ENCODE measurements around the gene SKI.

The SKI gene

DNA sequence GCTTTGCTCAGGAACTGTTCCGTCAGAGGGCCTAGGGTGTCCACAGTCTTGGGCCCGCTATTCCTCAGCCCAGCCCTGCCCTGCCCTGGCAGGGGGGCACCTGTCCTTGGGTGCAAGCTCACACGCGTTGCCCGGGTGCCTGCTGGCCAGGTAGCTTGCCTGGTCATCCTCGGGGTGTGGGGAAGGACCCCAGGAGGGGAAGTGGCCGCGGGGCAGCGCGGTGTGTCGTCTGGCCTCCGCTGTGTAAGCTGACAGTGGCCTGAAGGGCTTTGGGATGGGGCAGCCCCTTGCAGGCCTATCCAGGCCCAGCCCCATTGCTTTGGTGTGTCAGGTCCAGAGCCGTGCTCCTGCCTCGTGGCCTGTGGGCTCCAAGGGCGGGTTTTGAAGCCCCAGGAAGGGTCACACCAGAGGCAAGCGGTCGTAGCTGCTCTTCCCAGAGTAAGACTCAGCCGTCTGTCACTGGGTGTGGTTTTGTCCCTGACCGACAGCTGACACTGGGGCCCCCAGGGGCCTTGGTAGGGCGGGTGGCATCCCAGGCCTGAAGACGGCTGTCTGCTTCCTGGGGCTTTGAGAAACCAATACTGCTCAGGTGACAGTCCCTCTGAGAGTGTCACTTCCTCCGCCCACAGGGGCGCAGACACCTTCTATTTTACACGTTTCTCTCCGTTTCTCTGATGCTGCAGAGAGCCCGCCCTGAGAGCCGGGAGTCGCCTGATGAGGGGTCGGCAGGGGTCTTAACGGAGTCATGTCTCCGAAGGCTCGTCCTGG, 72.1 kb downstream of the SKI start:
- Mint-ChIP-seq H3K27me3 (ENCODE audit: low read depth) (no peaks in the 10 kb centered on the region), H3K36me3 (ENCODE audit: low read depth) (peaks cover 4% of the 10 kb centered on the region), H3K4me1 (peaks cover 28% of the 10 kb centered on the region), H3K4me3 (no peak overlapping the region), H3K27ac (no peak overlapping the region), H3K9me3 (no peaks in the 10 kb centered on the region)
- TF ChIP-seq, protein P1, sequence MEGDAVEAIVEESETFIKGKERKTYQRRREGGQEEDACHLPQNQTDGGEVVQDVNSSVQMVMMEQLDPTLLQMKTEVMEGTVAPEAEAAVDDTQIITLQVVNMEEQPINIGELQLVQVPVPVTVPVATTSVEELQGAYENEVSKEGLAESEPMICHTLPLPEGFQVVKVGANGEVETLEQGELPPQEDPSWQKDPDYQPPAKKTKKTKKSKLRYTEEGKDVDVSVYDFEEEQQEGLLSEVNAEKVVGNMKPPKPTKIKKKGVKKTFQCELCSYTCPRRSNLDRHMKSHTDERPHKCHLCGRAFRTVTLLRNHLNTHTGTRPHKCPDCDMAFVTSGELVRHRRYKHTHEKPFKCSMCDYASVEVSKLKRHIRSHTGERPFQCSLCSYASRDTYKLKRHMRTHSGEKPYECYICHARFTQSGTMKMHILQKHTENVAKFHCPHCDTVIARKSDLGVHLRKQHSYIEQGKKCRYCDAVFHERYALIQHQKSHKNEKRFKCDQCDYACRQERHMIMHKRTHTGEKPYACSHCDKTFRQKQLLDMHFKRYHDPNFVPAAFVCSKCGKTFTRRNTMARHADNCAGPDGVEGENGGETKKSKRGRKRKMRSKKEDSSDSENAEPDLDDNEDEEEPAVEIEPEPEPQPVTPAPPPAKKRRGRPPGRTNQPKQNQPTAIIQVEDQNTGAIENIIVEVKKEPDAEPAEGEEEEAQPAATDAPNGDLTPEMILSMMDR (IDR thresholded peaks at IDR 0.05; ENCODE audit: unreplicated experiment in 3 of 3): no peak

DNA sequence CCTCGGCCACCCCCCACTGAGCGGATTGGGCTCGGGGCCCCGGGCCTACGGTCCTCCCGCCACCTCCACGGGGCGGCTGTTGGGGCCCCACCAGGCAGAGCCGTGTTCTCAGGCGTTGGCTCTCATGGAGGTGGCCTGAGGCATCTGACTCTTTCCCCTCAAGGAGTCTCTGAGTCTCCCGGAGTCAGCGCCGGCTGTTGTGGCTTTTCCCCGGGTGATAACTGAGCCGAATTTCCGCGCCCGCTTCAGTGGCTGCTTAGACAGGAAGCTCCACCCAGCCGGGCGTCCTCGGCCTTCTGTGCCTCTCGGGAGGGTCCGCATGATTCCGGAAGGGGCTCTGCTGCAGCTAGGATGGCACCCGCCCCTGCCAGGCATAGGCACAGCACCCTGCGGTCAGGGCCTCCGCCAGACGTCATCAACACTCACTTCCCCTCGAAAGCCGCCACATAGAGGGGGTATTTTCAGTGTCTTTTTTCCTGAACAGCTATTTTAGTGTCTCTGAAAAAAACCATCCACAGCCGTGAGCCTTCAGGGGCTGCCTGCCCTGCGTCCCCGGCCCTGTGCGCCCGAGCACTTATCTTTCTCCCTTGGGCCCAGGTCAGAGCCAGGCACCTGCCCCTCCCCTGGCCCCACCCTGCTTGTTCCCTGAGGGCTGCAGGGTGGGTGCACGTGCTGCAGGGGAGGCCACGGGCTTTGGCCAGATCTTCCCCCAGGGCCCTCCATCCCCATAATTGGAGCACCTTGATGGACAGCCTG, 72.9 kb downstream of the SKI start:
- TF ChIP-seq, protein P1 (IDR thresholded peaks at IDR 0.05; ENCODE audit: unreplicated experiment in 3 of 3): no peak
- Mint-ChIP-seq H3K27me3 (ENCODE audit: low read depth) (no peaks in the 10 kb centered on the region), H3K36me3 (ENCODE audit: low read depth) (peaks cover 8% of the 10 kb centered on the region), H3K27ac (no peak overlapping the region), H3K9me3 (no peaks in the 10 kb centered on the region), H3K4me1 (peaks cover 25% of the 10 kb centered on the region), H3K4me3 (no peak overlapping the region)

DNA sequence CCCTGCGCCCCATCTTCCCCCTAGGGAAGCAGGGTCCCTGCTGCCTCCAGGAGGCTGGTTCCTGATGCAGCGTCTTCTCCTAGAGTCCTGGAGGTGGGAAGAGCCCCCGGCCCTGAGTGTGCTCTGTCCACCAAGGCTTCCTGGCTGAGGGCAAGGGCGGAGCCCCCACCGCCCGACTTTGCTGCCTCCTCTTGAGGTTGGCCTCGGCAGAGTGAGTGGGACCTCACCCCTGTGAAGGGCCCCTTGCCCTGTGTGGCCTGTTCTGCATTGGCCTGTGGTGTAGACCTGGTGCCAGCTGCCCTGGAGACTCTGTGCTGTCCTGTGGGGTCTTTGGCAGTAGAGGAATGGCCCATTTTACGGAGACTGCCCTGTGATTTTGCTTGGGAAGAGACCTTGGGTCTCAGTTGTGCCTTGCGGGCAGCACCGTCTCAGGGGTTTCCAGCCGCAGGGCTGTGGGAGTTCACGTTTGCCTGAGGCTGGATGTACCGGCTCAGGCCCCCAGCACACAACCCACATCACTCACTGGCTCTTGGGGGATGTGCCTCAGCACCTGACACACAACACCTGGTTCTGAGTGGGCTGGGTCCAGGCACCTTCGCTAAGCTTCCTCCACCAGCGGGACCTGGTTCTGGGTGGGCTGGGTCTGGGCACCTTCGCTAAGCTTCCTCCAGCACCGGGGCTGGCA, 73.6 kb downstream of the SKI start:
- peaks cover 20% of the 10 kb centered on the region for H3K4me1 Mint-ChIP-seq

DNA sequence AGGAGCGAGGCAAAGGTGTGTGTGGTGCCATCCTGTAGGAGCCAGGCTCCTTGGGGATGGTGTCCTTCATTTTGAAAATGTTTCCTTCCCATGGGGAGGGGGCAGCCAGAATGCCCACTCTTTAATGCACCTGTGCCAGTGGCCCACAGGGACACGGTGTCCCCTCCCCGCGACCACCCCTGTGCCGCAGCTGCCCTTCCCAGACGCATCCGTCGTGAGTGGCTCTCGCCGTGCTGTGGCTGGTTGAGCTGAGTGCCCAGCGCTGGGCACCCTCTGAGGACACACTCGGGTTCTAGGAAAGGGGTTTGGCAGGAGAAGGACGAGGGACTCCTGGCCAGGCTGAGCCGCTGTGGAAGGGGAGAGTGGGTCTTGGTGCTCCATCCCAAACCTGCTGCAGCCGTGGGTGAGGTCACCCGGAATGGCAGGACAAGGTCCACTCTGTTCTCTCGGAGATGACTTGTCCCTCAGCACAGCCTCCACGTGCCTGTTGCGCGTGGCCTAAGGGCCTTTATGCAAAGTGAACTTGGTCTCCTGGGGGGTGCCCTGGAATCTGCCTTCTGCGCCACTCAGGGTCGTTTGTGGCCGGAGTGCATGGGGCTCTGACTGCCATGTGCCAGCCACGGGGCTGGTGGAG, 74.3 kb downstream of the SKI start:
- Mint-ChIP-seq H3K27me3 (ENCODE audit: low read depth) (no peaks in the 10 kb centered on the region), H3K4me3 (no peak overlapping the region), H3K36me3 (ENCODE audit: low read depth) (peaks cover 13% of the 10 kb centered on the region), H3K27ac (no peak overlapping the region), H3K9me3 (no peaks in the 10 kb centered on the region), H3K4me1 (peaks cover 19% of the 10 kb centered on the region)
- TF ChIP-seq, protein P1 (IDR thresholded peaks at IDR 0.05; ENCODE audit: unreplicated experiment in 3 of 3): no peak

More for the DNA sequence above, 73.6 kb downstream of the SKI start:
- no peak overlapping the region for H3K4me3 Mint-ChIP-seq
- TF ChIP-seq, protein P1 (IDR thresholded peaks at IDR 0.05; ENCODE audit: unreplicated experiment in 3 of 3): no peak
- no peaks in the 10 kb centered on the region for H3K9me3 Mint-ChIP-seq
- H3K27ac Mint-ChIP-seq: no peak overlapping the region
- peaks cover 9% of the 10 kb centered on the region for H3K36me3 Mint-ChIP-seq (ENCODE audit: low read depth)
- no peaks in the 10 kb centered on the region for H3K27me3 Mint-ChIP-seq (ENCODE audit: low read depth)

DNA sequence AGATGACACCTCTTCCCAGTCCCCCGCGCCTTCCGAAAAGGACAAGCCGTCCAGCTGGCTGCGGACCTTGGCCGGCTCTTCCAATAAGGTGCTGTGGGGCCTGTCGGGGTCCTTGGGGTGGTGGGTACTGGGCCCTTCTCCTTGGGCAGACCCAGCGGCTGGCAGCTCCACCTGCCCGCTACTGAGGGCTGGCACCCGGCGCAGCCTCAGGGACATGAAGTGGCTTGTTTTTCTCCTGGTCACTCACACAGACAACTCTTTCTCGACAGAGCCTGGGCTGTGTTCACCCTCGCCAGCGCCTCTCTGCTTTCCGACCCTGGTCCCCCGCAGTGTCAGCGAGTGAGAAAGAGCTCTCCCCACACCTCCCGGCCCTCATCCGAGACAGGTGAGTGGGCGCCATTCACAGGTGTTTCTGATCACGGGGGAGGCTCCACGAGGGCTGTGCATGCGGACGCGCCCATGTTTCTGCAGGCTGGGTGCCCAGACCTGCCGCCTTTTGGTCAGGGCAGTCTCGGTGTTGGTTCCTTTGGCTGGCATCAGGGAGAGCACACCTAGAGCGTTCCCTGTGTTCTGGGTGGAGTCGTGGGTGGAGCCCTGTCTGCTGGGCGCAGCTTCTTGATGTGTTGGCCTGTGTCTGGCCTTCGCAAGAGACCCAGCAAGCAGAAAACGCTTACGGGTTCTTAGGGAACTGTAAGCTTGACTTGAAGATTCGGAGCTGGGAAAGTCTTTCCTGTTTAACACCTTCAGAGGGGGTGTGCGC, 75.1 kb downstream of the SKI start:
- H3K4me3 Mint-ChIP-seq: no peak overlapping the region
- peaks cover 21% of the 10 kb centered on the region for H3K36me3 Mint-ChIP-seq (ENCODE audit: low read depth)
- no peaks in the 10 kb centered on the region for H3K27me3 Mint-ChIP-seq (ENCODE audit: low read depth)
- no peaks in the 10 kb centered on the region for H3K9me3 Mint-ChIP-seq
- no peak overlapping the region for H3K27ac Mint-ChIP-seq
- peaks cover 26% of the 10 kb centered on the region for H3K4me1 Mint-ChIP-seq
- TF ChIP-seq, protein P1 (IDR thresholded peaks at IDR 0.05; ENCODE audit: unreplicated experiment in 3 of 3): no peak

Measured in nephron (organoid).